ENCODE results near the gene KRT85.
A peak's percentile ranks its signal among the peaks of the same experiment; 100 is the strongest.

KRT85 gene

DNA sequence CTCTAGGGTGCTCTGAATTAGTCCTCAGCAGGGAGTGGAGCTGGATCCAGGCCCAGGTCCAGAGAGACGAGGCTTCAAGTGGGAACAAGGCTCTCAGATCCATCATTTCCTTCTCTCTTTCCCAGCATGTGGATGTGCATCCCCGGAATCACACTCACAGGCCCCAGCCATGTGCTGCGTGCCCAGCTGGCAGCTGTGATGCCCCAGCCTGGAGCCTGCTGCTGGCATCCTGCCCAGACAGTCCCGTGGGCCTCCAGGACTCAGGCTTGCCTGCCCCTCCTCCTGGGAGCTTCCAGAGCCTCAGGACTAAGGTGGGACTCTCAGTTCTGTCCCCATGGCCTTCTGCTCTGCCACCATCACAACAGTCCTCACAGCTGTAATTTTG lies 24.3 kb upstream of the KRT85 start:
- Histone ChIP-seq H2AFZ (ENCODE audit: low read depth, low read length) (no peak overlapping the region), H3K79me2 (ENCODE audit: insufficient read depth, low read length) (no peaks in the 10 kb centered on the region), H3K27me3 (ENCODE audit: insufficient read depth, low read length, poor library complexity) (peaks cover 20% of the 10 kb centered on the region), H3K4me1 (ENCODE audit: insufficient read depth, low read length) (no peaks in the 10 kb centered on the region), H3K36me3 (ENCODE audit: insufficient read depth, low read length) (no peaks in the 10 kb centered on the region), H4K20me1 (ENCODE audit: insufficient read depth, low read length) (peaks cover 4% of the 10 kb centered on the region), H3K9ac (ENCODE audit: low read depth, low read length) (no peak overlapping the region), H3K4me3 (ENCODE audit: low read depth in 1 of 2, low read length in 2 of 2) (no peak overlapping the region), H3K27ac (ENCODE audit: low read length) (no peak overlapping the region), H3K9me3 (ENCODE audit: insufficient read depth, low read length, severe bottlenecking) (no peaks in the 10 kb centered on the region), H3K4me2 (ENCODE audit: insufficient read depth, low read length) (no peak overlapping the region)
- DNase-seq (no peak), ATAC-seq (ENCODE audit: insufficient read depth, low read depth) (no peak)
- TF ChIP-seq CTCF (IDR thresholded peaks at IDR 0.05; ENCODE audit: borderline replicate concordance, extremely low read depth, low read length, poor library complexity, severe bottlenecking) (no peak), EZH2 (IDR thresholded peaks at IDR 0.05; ENCODE audit: borderline replicate concordance, low read depth, low read length, severe bottlenecking) (no peak)

- peak; percentile 10 for DNase-seq
- 0 out of 3 replicates have a peak, but pooled peaks have one; percentile 27 for ATAC-seq (ENCODE audit: insufficient read depth, low read depth)
- Histone ChIP-seq H3K9ac (ENCODE audit: low read depth, low read length) (no peak overlapping the region), H3K4me2 (ENCODE audit: insufficient read depth, low read length) (no peak overlapping the region), H3K4me1 (ENCODE audit: insufficient read depth, low read length) (no peaks in the 10 kb centered on the region), H3K27ac (ENCODE audit: low read length) (no peak overlapping the region), H3K36me3 (ENCODE audit: insufficient read depth, low read length) (no peaks in the 10 kb centered on the region), H2AFZ (ENCODE audit: low read depth, low read length) (no peak overlapping the region), H3K79me2 (ENCODE audit: insufficient read depth, low read length) (no peaks in the 10 kb centered on the region), H3K27me3 (ENCODE audit: insufficient read depth, low read length, poor library complexity) (peaks cover 20% of the 10 kb centered on the region), H3K9me3 (ENCODE audit: insufficient read depth, low read length, severe bottlenecking) (no peaks in the 10 kb centered on the region), H4K20me1 (ENCODE audit: insufficient read depth, low read length) (peaks cover 4% of the 10 kb centered on the region), H3K4me3 (ENCODE audit: low read depth in 1 of 2, low read length in 2 of 2) (no peak overlapping the region)
- TF ChIP-seq EZH2 (IDR thresholded peaks at IDR 0.05; ENCODE audit: borderline replicate concordance, low read depth, low read length, severe bottlenecking) = no peak
- TF ChIP-seq CTCF (IDR thresholded peaks at IDR 0.05; ENCODE audit: borderline replicate concordance, extremely low read depth, low read length, poor library complexity, severe bottlenecking) = peak; percentile 52
These were observed 23.7 kb upstream of the KRT85 start for GRCh38 chr12:52390739-52391617.

- DNase-seq (no peak), ATAC-seq (ENCODE audit: insufficient read depth, low read depth) (no peak)
- H3K36me3 ChIP-seq (ENCODE audit: insufficient read depth, low read length) = no peaks in the 10 kb centered on the region
- H3K27ac ChIP-seq (ENCODE audit: low read length) = no peak overlapping the region
- H2AFZ ChIP-seq (ENCODE audit: low read depth, low read length) = no peak overlapping the region
- H4K20me1 ChIP-seq (ENCODE audit: insufficient read depth, low read length) = peaks cover 4% of the 10 kb centered on the region
- no peak overlapping the region for H3K9ac ChIP-seq (ENCODE audit: low read depth, low read length)
- no peaks in the 10 kb centered on the region for H3K4me1 ChIP-seq (ENCODE audit: insufficient read depth, low read length)
- H3K27me3 ChIP-seq (ENCODE audit: insufficient read depth, low read length, poor library complexity) = peaks cover 24% of the 10 kb centered on the region
- H3K79me2 ChIP-seq (ENCODE audit: insufficient read depth, low read length) = no peaks in the 10 kb centered on the region
- H3K9me3 ChIP-seq (ENCODE audit: insufficient read depth, low read length, severe bottlenecking) = no peaks in the 10 kb centered on the region
- no peak overlapping the region for H3K4me2 ChIP-seq (ENCODE audit: insufficient read depth, low read length)
- no peak for TF ChIP-seq CTCF (IDR thresholded peaks at IDR 0.05; ENCODE audit: borderline replicate concordance, extremely low read depth, low read length, poor library complexity, severe bottlenecking)
- no peak overlapping the region for H3K4me3 ChIP-seq (ENCODE audit: low read depth in 1 of 2, low read length in 2 of 2)
These were observed 22.3 kb upstream of the KRT85 start for GRCh38 chr12:52389313-52390207.
